Stimulated activated CD4-positive, alpha-beta T cell treated with anti-CD3 and anti-CD28 coated beads, TNF-alpha, amount 100 ng/mL, for 24 hours (primary cell): ENCODE data around the gene PICALM.
"Not testable (repeated sequence)": the region's sequence is repeated elsewhere in the genome, so short reads cannot be mapped to it uniquely, and the experiment has no call there.

ENCODE experiments used
- DNase-seq, 3 experiments: peaks; one replicate each; pipeline ENCODE4 v3.0.0-alpha.2; 2020; ENCODE audit warnings: low read depth in 3 of 3

Gene PICALM

GRCh38 chr11:85941380-85941973, 127.4 kb downstream of the PICALM start:
- DNase-seq, result peak in 1 of 3 experiments; percentile 43

DNA sequence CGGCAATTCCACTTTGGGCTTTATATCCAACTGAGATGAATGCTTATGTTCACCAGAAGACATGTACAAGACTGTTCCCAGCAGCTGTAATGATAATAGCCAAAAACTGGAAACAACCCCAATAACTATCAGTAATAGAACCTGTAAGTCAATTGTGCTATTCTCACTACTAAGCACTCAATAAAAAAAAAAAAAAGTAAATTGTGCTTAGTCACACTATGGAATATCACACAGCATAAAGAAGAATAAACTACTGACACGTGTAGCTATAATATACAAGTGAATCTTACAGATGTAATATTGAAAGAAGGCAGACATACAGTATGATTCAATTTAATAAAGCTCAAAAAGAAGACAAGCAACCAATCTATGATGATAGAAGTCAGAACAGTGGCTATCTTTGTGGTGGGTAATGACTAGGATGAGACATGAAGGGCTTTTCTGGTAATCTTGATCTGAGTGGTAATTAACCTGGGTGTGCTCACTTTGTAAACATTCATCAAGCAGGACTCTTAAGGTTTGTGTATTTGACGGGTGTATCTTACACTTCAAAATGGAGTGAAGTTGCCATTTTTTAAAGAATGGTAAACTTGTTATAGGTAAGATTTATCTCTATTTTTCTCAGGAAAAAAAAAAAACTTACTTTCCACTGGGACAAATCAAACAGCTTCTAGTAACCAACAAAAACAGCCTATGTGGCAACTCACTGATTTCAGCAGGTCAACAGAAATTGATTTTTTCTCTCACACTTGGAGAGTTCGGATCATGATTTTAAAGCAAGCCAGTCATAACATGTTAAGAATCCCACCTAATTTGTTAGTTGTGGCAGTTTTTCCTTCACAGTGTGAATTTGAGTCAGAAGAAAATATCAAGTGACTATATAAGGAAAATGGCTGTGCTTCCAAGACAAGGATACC, 129.5 kb downstream of the PICALM start:
- DNase-seq, result no peak

DNA sequence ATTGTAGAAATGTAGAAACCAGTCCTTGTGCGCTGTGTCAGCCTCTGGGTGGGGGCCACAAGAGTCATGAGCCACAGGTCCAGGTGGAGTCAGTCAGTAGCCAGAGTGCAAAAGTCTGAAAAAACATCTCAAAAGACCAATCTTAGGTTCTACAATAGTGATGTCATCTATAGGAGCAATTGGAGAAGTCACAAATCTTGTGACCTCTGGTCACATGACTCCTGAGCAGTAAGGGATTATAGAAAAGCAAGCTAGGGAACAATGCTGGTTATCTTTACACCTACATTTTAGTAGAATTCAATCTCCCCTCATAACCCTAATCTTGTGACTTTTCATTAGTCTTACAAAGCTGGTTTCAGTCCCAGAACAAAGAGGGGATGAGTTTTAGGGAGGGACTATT, 131.0 kb downstream of the PICALM start:
- no peak for DNase-seq

DNA sequence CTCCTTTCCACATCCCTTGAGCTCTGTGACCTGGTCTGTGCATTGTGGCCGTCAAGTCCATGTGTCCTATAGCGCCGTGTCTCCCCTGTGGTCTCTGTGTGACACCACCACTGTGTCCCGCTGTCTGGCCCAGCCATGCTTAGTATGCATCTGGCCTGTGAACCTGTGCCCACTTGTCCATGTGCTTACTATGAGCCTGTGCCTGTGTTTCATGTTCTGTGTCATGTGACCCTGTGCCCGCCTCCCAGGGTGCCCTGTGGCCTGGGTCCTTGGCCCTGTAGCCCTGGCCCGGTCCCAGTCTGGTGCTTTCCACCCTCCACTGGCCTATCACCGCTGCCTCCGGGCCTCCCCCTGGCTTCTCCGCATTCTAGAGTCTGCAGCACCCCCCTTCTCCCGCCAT, 133.1 kb downstream of the PICALM start:
- DNase-seq, result no peak

DNA sequence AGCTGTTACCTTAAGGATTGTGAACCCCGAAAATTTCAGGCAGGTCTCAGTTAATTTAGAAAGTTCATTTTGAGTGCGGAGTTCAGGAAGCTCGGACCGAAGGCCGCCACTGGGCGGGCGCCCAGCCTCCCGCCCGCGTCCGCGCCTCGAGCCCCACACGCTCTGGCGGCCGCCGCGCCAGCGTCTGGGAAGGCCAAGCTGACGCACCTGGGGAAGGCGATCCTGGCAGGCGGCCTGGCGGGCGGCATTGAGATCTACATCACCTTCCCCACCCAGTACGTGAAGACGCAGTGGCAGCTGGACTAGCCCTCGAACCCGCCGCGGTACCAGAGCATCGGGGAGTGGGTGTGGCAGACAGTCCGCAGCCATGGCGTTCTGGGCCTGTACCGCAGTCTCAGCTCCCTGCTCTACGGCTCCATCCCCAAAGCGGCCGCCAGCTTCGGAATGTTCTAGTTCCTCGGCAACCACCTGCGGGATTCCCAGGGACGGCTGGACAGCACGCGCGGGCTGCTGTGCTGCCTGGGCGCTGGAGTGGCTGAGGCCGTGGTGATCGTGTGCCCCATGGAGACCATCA, 134.2 kb downstream of the PICALM start:
- DNase-seq, result no peak

DNA sequence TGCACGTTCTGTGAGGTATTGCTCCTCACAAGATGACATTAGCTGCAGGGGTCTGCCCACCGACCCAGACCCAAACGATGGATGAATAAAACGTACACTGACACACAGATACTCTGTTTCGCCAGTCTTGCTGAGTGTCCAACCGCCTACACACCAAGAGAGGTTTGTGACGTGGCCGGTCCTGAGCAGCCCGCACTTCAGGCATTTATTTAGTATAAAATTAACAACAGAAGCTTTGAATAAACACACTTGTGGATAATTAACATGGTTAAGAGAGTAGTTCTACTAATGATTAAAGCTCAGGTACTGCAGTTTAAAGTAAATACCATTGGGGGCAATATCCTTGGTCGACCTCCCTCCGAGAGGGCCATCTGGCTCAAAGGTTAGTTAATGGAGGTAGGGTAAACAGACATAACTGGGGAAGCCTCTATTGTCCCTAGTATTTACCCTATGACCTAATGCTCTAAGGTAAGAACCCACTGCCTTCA, 138.0 kb downstream of the PICALM start:
- DNase-seq, result no peak

DNA sequence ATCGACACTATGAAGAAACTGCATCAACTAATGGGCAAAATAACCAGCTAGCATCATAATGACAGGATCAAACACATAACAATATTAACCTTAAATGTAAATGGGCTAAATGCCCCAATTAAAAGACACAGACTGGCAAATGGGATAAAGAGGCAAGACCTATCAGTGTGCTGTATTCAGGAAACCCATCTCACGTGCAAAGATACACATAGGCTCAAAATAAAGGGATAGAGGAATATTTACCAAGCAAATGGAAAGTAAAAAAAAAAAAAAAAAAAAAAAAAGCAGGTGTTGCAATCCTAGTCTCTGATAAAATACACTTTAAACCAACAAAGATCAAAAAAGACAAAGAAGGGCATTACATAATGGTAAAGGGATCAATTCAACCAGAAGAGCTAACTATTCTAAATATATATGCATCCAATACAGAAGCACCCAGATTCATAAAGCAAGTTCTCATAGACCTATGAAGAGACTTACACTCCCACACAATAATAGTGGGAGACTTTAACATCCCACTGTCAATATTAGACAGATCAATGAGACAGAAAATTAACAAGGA, 142.2 kb downstream of the PICALM start:
- not testable (repeated sequence) for DNase-seq

- no peak for DNase-seq
Observed at GRCh38 chr11:85923455-85923854, 145.4 kb downstream of the PICALM start.

DNA sequence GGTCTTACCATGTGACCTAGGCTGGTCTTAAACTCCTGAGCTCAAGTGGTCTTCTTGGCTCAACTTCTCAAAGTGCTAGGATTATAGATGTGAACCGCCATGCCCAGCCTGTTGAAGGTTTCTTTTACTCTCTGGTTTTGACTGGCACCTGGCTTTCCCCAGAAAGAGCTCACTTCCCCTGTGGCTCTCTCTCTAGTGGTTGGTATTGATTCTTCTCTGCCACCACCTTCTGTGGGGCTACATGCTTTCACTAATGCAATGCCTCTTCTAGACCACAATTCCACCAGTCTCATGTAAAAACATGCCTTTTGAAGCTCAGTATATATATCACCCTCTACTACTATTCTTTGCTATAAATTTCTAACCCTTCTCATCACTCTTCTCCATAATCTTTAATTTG, 146.5 kb downstream of the PICALM start:
- no peak for DNase-seq

- DNase-seq, result no peak
Observed at GRCh38 chr11:85918910-85919794, 149.7 kb downstream of the PICALM start.

DNA sequence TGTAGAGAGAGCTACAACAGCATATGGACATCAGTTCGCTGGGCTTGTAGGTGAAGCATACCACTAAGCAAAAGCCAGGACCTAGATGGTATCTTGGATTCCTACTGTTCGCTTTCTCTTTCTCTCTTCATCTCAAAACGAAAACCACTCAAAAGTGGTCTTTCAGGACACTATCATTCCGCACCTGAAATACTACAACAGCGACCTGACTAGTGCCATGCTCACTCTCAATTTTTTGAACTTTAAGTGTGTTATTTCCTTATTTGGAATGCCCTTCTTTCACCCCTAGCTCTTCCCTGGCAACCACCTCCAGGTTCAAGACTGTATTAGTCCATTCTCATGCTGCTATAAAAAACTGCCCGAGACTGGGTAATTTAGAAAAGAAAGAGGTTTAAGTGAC, 154.5 kb downstream of the PICALM start:
- no peak for DNase-seq

DNA sequence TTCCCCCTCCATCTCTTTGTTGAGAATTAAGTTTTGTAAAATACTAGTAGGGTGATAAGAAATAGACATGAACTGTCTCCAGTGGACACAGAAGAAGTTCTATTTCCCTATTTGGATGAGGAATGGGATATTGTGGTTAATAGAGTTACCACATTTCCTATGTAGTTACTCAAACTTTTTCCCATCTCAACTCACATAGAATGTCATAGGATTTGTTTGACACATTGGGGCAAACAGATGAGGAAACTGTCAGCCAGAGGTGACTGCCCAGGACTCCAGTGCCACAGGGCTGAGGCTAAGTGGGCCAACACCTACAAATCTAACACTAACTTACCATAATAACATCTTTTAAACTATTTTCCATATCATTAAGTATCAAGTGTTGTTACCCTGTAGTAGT, 155.4 kb downstream of the PICALM start:
- DNase-seq, result no peak

- DNase-seq, result no peak
Observed at GRCh38 chr11:85912414-85912813, 156.5 kb downstream of the PICALM start.
